Keratinocyte (primary cell): ENCODE data around the gene MAD1L1. TPM values are rescaled to one million over a fixed set of nuclear protein-coding genes. Genes with fewer than 3 reads are reported as not detected.

ENCODE experiments used
- DNase-seq: peaks from one replicate; pipeline ENCODE4 v3.0.0-alpha.2; 2011; ENCODE audit warnings: low read depth, missing footprints, low spot score
- FAIRE-seq: peaks from 2 replicates; lab custom pipeline; 2011; peaks lifted over from hg19 to GRCh38; lab: Jason Lieb, UNC
- H2AFZ ChIP-seq: 2 replicates; pipeline ENCODE4 v1.6.0; 2012; ENCODE audit warnings: low read length, control low read depth, inconsistent platforms; ENCODE audit not compliant: control insufficient read depth
- H3K27ac ChIP-seq: 2 replicates; pipeline ENCODE4 v1.5.1; 2011; ENCODE audit warnings: low read length; ENCODE audit not compliant: control insufficient read depth, insufficient read depth
- H3K27me3 ChIP-seq: 3 replicates; pipeline ENCODE4 v1.6.0; 2011; ENCODE audit warnings: low read length; ENCODE audit not compliant: control insufficient read depth, insufficient read depth; ENCODE audit errors: extremely low read depth
- H3K36me3 ChIP-seq, 2 experiments: 2 replicates in 1 of 2; 3 replicates in 1 of 2; pipeline ENCODE4 v1.5.1; 2011; ENCODE audit warnings: low read length in 2 of 2, mild to moderate bottlenecking in 1 of 2; ENCODE audit not compliant: control insufficient read depth in 2 of 2, insufficient read depth in 2 of 2; ENCODE audit errors: extremely low read depth in 1 of 2
- H3K4me1 ChIP-seq: 3 replicates; pipeline ENCODE4 v1.5.1; 2011; ENCODE audit warnings: low read length; ENCODE audit not compliant: control insufficient read depth, insufficient read depth; ENCODE audit errors: extremely low read depth
- H3K4me2 ChIP-seq: 3 replicates; pipeline ENCODE4 v1.6.0; 2011; ENCODE audit warnings: low read depth, low read length; ENCODE audit not compliant: control insufficient read depth, insufficient read depth; ENCODE audit errors: extremely low read depth
- H3K4me3 ChIP-seq, 3 experiments: fragments of 200-600 bp in 1 of 3; sonication (generic) in 1 of 3; 2 replicates in 2 of 3; 3 replicates in 1 of 3; pipeline ENCODE4 v1.5.1; 2011 to 2016; ENCODE audit warnings: low read length in 3 of 3, mild to moderate bottlenecking in 3 of 3, control low read depth in 2 of 3, inconsistent platforms in 1 of 3, low read depth in 1 of 3, mixed read lengths in 1 of 3, mixed run types in 1 of 3, moderate library complexity in 1 of 3; ENCODE audit not compliant: control insufficient read depth in 2 of 3, insufficient read depth in 2 of 3; ENCODE audit errors: extremely low read depth in 1 of 3
- H3K79me2 ChIP-seq: 2 replicates; pipeline ENCODE4 v1.6.0; 2012; ENCODE audit warnings: low read length; ENCODE audit not compliant: control insufficient read depth, insufficient read depth
- H3K9ac ChIP-seq: 3 replicates; pipeline ENCODE4 v1.6.0; 2011; ENCODE audit warnings: low read length; ENCODE audit not compliant: control insufficient read depth, insufficient read depth; ENCODE audit errors: extremely low read depth
- H3K9me1 ChIP-seq: 3 replicates; pipeline ENCODE4 v1.6.0; 2011; ENCODE audit warnings: low read length; ENCODE audit not compliant: control insufficient read depth, insufficient read depth; ENCODE audit errors: extremely low read depth
- H3K9me3 ChIP-seq: 2 replicates; pipeline ENCODE4 v1.5.1; 2012; ENCODE audit warnings: low read depth, low read length; ENCODE audit not compliant: control insufficient read depth
- H4K20me1 ChIP-seq: 3 replicates; pipeline ENCODE4 v1.6.0; 2011; ENCODE audit warnings: low read length; ENCODE audit not compliant: control insufficient read depth, insufficient read depth; ENCODE audit errors: extremely low read depth
- CTCF ChIP-seq, 3 experiments: IDR thresholded peaks in 1 of 3; conservative IDR thresholded peaks in 1 of 3; optimal IDR thresholded peaks in 1 of 3; 2 replicates in 2 of 3; 3 replicates in 1 of 3; pipeline versions ENCODE3 to v1.5.1; 2011; ENCODE audit warnings: low read length in 3 of 3, mild to moderate bottlenecking in 3 of 3, moderate library complexity in 2 of 3, control low read depth in 1 of 3, inconsistent platforms in 1 of 3; ENCODE audit not compliant: insufficient read depth in 2 of 3; ENCODE audit errors: extremely low read depth in 1 of 3
- EZH2 ChIP-seq: IDR thresholded peaks from one replicate; pipeline ENCODE4 v1.6.1; 2012; ENCODE audit warnings: inconsistent platforms, mild to moderate bottlenecking, low read length, moderate library complexity
- dilution Hi-C: fragments of 300-500 bp; cut with MboI; formaldehyde crosslinking; loops from one replicate; pipeline ENCODE4 v1.7.0; 2020; ENCODE audit warnings: low sequenced_read_pairs; ENCODE audit not compliant: extremely low pct_ligation_motif_present
- polyA plus RNA-seq, 5 experiments: library from polyadenylated mRNA; depleted of rRNA in 3 of 5; stranded (reverse) in 3 of 5; stranded (forward) in 1 of 5; unstranded in 1 of 5; fragments of >200 nt; gene quantifications; 1 replicate in 1 of 5; 2 replicates in 3 of 5; 3 replicates in 1 of 5; pipeline versions ENCODE4 v1.2.1 to v1.2.3, GENCODE V29; 2011 to 2012; ENCODE audit warnings: missing spikeins in 2 of 5, low read depth in 1 of 5, low replicate concordance in 1 of 5

MAD1L1 gene
- polyA plus RNA-seq, 1 donor (not counting 4 experiments of a cell fraction or from before 2014, with no cell fraction given) = 18.0 TPM

DNA sequence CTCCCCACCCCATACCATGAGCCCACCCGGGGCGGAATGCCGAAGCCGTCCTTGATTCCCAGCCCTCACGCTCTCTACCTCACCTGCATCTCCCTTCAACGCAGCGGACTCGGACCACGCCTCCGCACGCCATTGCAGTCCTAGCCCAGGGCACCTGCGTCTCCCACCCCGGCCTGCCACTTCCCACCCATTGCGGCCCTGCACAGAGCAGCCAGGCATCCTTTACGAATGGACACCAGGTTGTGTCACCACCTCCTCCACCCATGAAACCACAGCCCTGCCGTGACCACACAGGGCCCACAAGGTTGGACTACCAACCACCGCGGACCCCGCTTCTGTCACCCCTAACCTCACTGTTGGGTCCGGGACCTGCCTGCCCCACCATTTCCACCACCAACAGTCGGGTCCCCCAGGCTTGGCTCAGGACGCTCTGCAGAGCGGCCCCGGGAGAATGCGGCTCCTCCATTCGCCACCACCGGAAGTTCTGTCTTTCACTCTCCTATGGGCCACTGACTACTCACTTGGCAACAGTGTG, 232.5 kb downstream of the MAD1L1 start:
- Histone ChIP-seq H3K27me3 (no peaks in the 10 kb centered on the region), H4K20me1 (no peaks in the 10 kb centered on the region), H3K4me1 (peaks cover 7% of the 10 kb centered on the region), H3K4me3 (no peak overlapping the region), H3K36me3 (peaks cover 0 to 1% of the 10 kb centered on the region in 2 experiments), H3K9me3 (no peaks in the 10 kb centered on the region), H3K79me2 (no peaks in the 10 kb centered on the region), H3K9me1 (no peaks in the 10 kb centered on the region), H2AFZ (no peak overlapping the region), H3K27ac (no peak overlapping the region), H3K9ac (no peak overlapping the region), H3K4me2 (no peak overlapping the region)
- dilution Hi-C loops = no loop called here
- no peak for DNase-seq
- FAIRE-seq = no peak
- TF ChIP-seq EZH2 (no peak), CTCF (optimal IDR thresholded peaks at IDR 0.05 in 1 of 3, IDR thresholded peaks at IDR 0.05 in 1 of 3, conservative IDR thresholded peaks at IDR 0.05 in 1 of 3; ENCODE audit: extremely low read depth in 1 of 3, insufficient read depth in 2 of 3, low read length in 3 of 3) (no peak)

DNA sequence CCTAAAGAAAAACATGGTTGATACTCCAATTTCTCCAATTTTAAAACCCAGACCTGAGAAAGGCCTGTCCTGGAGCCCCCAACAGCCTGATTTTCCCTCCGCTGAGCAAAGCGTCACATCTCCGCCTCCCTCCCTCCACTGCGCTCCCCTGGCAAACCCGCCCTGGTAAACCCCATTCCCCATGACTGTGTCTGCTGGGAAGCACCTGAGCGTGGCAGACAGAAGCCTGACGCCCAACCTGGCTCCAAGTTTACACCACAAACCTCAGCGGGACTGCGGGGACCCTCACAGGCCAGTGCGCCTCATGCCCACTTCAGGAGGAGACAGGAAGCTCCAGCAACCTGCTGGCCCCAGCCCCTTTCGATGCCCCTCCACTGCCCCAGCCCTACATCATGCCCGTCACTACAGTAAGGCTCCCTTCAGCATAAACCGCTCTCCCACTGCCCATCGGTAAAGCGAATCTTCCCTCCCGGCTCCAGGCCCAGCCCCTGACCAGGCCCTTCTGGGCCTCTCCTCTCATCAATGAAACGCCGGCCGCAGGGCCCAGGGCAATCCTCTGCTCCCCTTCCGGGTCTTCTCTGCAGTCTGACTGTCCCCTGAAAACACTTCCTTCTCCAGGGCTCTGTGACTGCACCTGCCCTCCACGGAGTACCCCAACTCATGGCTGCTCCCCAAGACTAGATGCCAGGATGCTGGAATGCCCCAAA, 233.3 kb downstream of the MAD1L1 start:
- no peak for FAIRE-seq
- Histone ChIP-seq H3K9ac (no peak overlapping the region), H3K9me3 (no peaks in the 10 kb centered on the region), H3K79me2 (no peaks in the 10 kb centered on the region), H3K9me1 (no peaks in the 10 kb centered on the region), H3K27ac (no peak overlapping the region), H3K4me2 (no peak overlapping the region), H2AFZ (no peak overlapping the region), H3K36me3 (peaks cover 0 to 1% of the 10 kb centered on the region in 2 experiments), H4K20me1 (no peaks in the 10 kb centered on the region), H3K4me3 (no peak overlapping the region), H3K27me3 (no peaks in the 10 kb centered on the region), H3K4me1 (peaks cover 7% of the 10 kb centered on the region)
- dilution Hi-C loops = no loop called here
- no peak for TF ChIP-seq CTCF (optimal IDR thresholded peaks at IDR 0.05 in 1 of 3, IDR thresholded peaks at IDR 0.05 in 1 of 3, conservative IDR thresholded peaks at IDR 0.05 in 1 of 3; ENCODE audit: extremely low read depth in 1 of 3, insufficient read depth in 2 of 3, low read length in 3 of 3)
- TF ChIP-seq EZH2 = no peak
- DNase-seq = no peak
